ENCODE measurements around the gene FICD. TPM values are rescaled to one million over a fixed set of nuclear protein-coding genes. Genes with fewer than 3 reads are reported as not detected.

Gene FICD
- total and polyA plus RNA-seq, 9 of the 15 experiments (the other 6 are each of a cell fraction or from before 2014, with no cell fraction given) = 0.88 to 4.5 (median 1.9) TPM

DNA sequence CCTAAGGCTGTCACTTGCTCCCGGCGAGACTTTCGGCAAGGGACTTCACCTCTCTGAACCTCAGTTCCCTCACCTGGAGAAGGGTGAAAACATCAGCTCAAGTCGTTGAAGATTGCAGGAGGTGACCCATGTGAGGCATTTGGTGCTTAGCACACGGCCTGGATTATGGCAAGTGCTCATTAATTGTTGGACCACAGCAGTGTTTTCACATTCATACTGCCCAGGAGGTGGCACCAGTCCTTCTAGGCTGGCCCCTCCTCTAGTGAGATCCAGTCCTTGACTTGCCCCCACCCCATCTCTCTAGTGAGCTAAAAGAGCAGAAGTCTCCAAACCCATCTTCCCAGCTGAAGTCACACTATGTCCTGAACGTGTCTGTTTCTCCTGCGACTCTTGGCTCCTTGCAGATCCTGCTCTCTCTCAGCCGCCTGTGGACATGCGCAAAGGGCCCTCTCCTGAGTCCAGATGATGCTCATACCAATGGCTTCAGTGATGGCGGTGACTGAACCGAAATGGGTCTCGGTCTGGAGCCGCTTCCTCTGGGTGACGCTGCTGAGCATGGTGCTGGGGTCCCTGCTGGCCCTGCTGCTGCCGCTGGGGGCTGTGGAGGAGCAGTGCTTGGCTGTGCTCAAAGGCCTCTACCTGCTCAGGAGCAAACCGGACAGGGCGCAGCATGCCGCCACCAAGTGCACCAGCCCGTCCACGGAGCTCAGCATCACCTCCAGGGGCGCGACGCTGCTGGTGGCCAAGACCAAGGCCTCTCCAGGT lies 1.6 kb downstream of the FICD start (continued):
- TF ChIP-seq ZNF280B (CRISPR knock-in tag; IDR thresholded peaks at IDR 0.05) = no peak
- TF ChIP-seq, protein P1, sequence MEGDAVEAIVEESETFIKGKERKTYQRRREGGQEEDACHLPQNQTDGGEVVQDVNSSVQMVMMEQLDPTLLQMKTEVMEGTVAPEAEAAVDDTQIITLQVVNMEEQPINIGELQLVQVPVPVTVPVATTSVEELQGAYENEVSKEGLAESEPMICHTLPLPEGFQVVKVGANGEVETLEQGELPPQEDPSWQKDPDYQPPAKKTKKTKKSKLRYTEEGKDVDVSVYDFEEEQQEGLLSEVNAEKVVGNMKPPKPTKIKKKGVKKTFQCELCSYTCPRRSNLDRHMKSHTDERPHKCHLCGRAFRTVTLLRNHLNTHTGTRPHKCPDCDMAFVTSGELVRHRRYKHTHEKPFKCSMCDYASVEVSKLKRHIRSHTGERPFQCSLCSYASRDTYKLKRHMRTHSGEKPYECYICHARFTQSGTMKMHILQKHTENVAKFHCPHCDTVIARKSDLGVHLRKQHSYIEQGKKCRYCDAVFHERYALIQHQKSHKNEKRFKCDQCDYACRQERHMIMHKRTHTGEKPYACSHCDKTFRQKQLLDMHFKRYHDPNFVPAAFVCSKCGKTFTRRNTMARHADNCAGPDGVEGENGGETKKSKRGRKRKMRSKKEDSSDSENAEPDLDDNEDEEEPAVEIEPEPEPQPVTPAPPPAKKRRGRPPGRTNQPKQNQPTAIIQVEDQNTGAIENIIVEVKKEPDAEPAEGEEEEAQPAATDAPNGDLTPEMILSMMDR (IDR thresholded peaks at IDR 0.05 in 2 of 3, conservative IDR thresholded peaks at IDR 0.05 in 1 of 3; ENCODE audit: insufficient read depth in 2 of 3, low read depth in 1 of 3, low read length in 3 of 3) = peak; percentile 13 to 40 (median 31); a peak in 3 of 6 replicates
- TF ChIP-seq RB1 (IDR thresholded peaks at IDR 0.05; ENCODE audit: low read depth) = no peak
- TF ChIP-seq CREB5 (CRISPR knock-in tag; IDR thresholded peaks at IDR 0.05) = no peak
- no peak for TF ChIP-seq SMARCC2 (IDR thresholded peaks at IDR 0.05; ENCODE audit: low read depth)
- no peak for TF ChIP-seq TCF7L2 (IDR thresholded peaks at IDR 0.05; ENCODE audit: low read depth, low read length)
- no peak for TF ChIP-seq CCAR2 (IDR thresholded peaks at IDR 0.05; ENCODE audit: low read depth, low read length)
- no peak for TF ChIP-seq ETV1 (tag; conservative IDR thresholded peaks at IDR 0.05; ENCODE audit: low read depth)
- TF ChIP-seq CHD2 (IDR thresholded peaks at IDR 0.05; ENCODE audit: low read depth, low read length) = no peak
- TF ChIP-seq ZNF79 (CRISPR knock-in tag; IDR thresholded peaks at IDR 0.05; ENCODE audit: low read depth) = no peak
- no peak for TF ChIP-seq NR2C2 (CRISPR knock-in tag; IDR thresholded peaks at IDR 0.05)
- TF ChIP-seq NR2C2 (tag; IDR thresholded peaks at IDR 0.05) = 0 out of 2 replicates have a peak, but pooled peaks have one; percentile 5
- TF ChIP-seq, protein P2, sequence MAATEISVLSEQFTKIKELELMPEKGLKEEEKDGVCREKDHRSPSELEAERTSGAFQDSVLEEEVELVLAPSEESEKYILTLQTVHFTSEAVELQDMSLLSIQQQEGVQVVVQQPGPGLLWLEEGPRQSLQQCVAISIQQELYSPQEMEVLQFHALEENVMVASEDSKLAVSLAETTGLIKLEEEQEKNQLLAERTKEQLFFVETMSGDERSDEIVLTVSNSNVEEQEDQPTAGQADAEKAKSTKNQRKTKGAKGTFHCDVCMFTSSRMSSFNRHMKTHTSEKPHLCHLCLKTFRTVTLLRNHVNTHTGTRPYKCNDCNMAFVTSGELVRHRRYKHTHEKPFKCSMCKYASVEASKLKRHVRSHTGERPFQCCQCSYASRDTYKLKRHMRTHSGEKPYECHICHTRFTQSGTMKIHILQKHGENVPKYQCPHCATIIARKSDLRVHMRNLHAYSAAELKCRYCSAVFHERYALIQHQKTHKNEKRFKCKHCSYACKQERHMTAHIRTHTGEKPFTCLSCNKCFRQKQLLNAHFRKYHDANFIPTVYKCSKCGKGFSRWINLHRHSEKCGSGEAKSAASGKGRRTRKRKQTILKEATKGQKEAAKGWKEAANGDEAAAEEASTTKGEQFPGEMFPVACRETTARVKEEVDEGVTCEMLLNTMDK (IDR thresholded peaks at IDR 0.05; ENCODE audit: borderline replicate concordance, insufficient read depth, low read depth, low read length, poor library complexity, severe bottlenecking) = peak; percentile 35
- TF ChIP-seq ZNF431 (CRISPR knock-in tag; IDR thresholded peaks at IDR 0.05) = no peak
- TF ChIP-seq WHSC1 (IDR thresholded peaks at IDR 0.05; ENCODE audit: low read length) = no peak
- peak; percentile 74 for TF ChIP-seq POLR2G (IDR thresholded peaks at IDR 0.05; ENCODE audit: low read depth, low read length)

Data from K562 (cell line).